ENCODE results near the gene ADARB1. TPM values are rescaled to one million over a fixed set of nuclear protein-coding genes. Genes with fewer than 3 reads are reported as not detected.

ADARB1 gene
- total and polyA plus RNA-seq, 2 of the 4 experiments (the other 2 are of a cell fraction), result 39.8 to 47.3 TPM

- DNase-seq (no peak), ATAC-seq (ENCODE audit: low read depth) (no peak)
- Histone ChIP-seq H3K9ac (ENCODE audit: low read depth, low read length) (no peak overlapping the region), H3K27ac (ENCODE audit: insufficient read depth, low read length) (no peak overlapping the region), H4K91ac (ENCODE audit: insufficient read depth, low read depth, low read length) (no peak overlapping the region), H3K18ac (ENCODE audit: low read depth, low read length) (no peak overlapping the region), H2BK20ac (ENCODE audit: low read depth, low read length) (no peak overlapping the region), H2AK9ac (replicated peaks; ENCODE audit: low read depth, low read length, poor library complexity) (no peak overlapping the region), H2BK15ac (ENCODE audit: low read depth, low read length) (no peak overlapping the region), H4K20me1 (ENCODE audit: insufficient read depth, low read length) (peaks cover 90% of the 10 kb centered on the region), H2BK120ac (ENCODE audit: low read depth, low read length) (no peak overlapping the region), H4K8ac (ENCODE audit: low read depth in 2 of 2, low read length in 2 of 2) (no peak overlapping the region), H3K4ac (ENCODE audit: low read depth, low read length) (no peak overlapping the region), H3K14ac (replicated peaks; ENCODE audit: low read depth, low read length) (no peak overlapping the region), H3K4me2 (ENCODE audit: low read depth, low read length) (no peak overlapping the region), H4K5ac (ENCODE audit: low read depth, low read length) (no peak overlapping the region), H3K9me3 (ENCODE audit: control insufficient read depth, insufficient read depth, low read length) (no peaks in the 10 kb centered on the region), H2BK5ac (ENCODE audit: low read depth, low read length, poor library complexity, severe bottlenecking) (no peak overlapping the region), H3K27me3 (ENCODE audit: control insufficient read depth, insufficient read depth, low read length) (no peaks in the 10 kb centered on the region), H2AK5ac (ENCODE audit: low read depth, low read length) (no peak overlapping the region), H3K36me3 (ENCODE audit: control insufficient read depth, insufficient read depth, low read length) (peaks cover 44% of the 10 kb centered on the region), H3K4me1 (ENCODE audit: control insufficient read depth, insufficient read depth, low read length) (peaks cover 31% of the 10 kb centered on the region), H3K9me1 (ENCODE audit: insufficient read depth, low read length) (peaks cover 6% of the 10 kb centered on the region), H3K4me3 (ENCODE audit: insufficient read depth, low read depth, low read length) (no peak overlapping the region), H2AFZ (replicated peaks; ENCODE audit: low read length, poor library complexity) (no peak overlapping the region), H3K56ac (ENCODE audit: extremely low read depth, insufficient read depth, low read length) (no peak overlapping the region), H3K23ac (ENCODE audit: low read depth, low read length) (no peak overlapping the region), H3K79me1 (ENCODE audit: low read depth in 1 of 2, low read length in 2 of 2) (peaks cover 39 to 77% of the 10 kb centered on the region in 2 experiments)
- in situ Hi-C loops (cut with MboI; ENCODE audit: low sequenced_read_pairs), result no loop called here
- no TSS peak for BruUV-seq (replicated peaks)
- WGBS, 2 experiments (ENCODE audit: extremely low coverage in 2 of 2, insufficient read length in 1 of 2), result 80% methylated on average over 1 of the region's 3 CpGs; no CpG with 5 or more reads in 1 of the 2 experiments
- intact Hi-C loops (cut with micrococcal nuclease), result loop anchor here (5.0 to 10.0 kb wide), 4 partner anchors 173 to 330 kb away; partner anchors contain the start of genes PTTG1IP and UBE2G2
- ChIA-PET POLR2A (ENCODE audit: unreplicated experiment) (no interaction called here), CTCF (no interaction called here)
- dilution Hi-C loops (cut with HindIII; ENCODE audit: low sequenced_read_pairs, unreplicated experiment), result no loop called here
- TF ChIP-seq USF2 (IDR thresholded peaks at IDR 0.05; ENCODE audit: low read depth, low read length), result no peak
- no peak for TF ChIP-seq MAFK (IDR thresholded peaks at IDR 0.05; ENCODE audit: low read depth, low read length)
- no peak for TF ChIP-seq RAD21 (IDR thresholded peaks at IDR 0.05; ENCODE audit: low read length)
- no peak for TF ChIP-seq ELK1 (IDR thresholded peaks at IDR 0.05; ENCODE audit: borderline replicate concordance, low read depth, low read length)
- no peak for TF ChIP-seq CHD1 (IDR thresholded peaks at IDR 0.05; ENCODE audit: low read depth, low read length)
- TF ChIP-seq RFX5 (IDR thresholded peaks at IDR 0.05; ENCODE audit: low read depth, low read length), result no peak
- TF ChIP-seq FOS (IDR thresholded peaks at IDR 0.05; ENCODE audit: low read depth, low read length), result no peak
- TF ChIP-seq NFE2L2 (IDR thresholded peaks at IDR 0.05; ENCODE audit: low read depth, low read length), result no peak
- TF ChIP-seq CTCF (conservative IDR thresholded peaks at IDR 0.05; ENCODE audit: low read depth, low read length), result no peak
- no peak for TF ChIP-seq SMC3 (IDR thresholded peaks at IDR 0.05; ENCODE audit: low read depth, low read length)
- TF ChIP-seq BHLHE40 (IDR thresholded peaks at IDR 0.05; ENCODE audit: low read depth, low read length), result no peak
- no peak for TF ChIP-seq RCOR1 (IDR thresholded peaks at IDR 0.05; ENCODE audit: insufficient replicate concordance, low read length)
- TF ChIP-seq MAZ (IDR thresholded peaks at IDR 0.05; ENCODE audit: borderline replicate concordance, low read depth, low read length), result no peak
- TF ChIP-seq CEBPB (IDR thresholded peaks at IDR 0.05; ENCODE audit: low read depth, low read length), result no peak
- TF ChIP-seq POLR2A (IDR thresholded peaks at IDR 0.05; ENCODE audit: low read depth, low read length), result no peak
These were observed 60.7 kb downstream of the ADARB1 start for GRCh38 chr21:45135122-45135521.

Measured in IMR-90 (cell line).